Mucosa of gallbladder (tissue), 1 donor: Measurements from ENCODE around the gene ZNF438. TPM values are rescaled to one million over a fixed set of nuclear protein-coding genes. Genes with fewer than 3 reads are reported as not detected.
A peak's percentile ranks its signal among the peaks of the same experiment; 100 is the strongest.

Experiments
- DNase-seq: peaks from one replicate; pipeline ENCODE4 v3.0.0-alpha.2; 2020; ENCODE audit warnings: low spot score
- total RNA-seq: library from RNA; stranded (reverse); gene quantifications from one replicate; pipeline ENCODE4 v1.2.1, GENCODE V29; 2021
- donor health status: DM: no; HTN: no; CAD: no.

ZNF438 gene
- total RNA-seq, 1 donor from 2014 or later = 7.8 TPM

DNA sequence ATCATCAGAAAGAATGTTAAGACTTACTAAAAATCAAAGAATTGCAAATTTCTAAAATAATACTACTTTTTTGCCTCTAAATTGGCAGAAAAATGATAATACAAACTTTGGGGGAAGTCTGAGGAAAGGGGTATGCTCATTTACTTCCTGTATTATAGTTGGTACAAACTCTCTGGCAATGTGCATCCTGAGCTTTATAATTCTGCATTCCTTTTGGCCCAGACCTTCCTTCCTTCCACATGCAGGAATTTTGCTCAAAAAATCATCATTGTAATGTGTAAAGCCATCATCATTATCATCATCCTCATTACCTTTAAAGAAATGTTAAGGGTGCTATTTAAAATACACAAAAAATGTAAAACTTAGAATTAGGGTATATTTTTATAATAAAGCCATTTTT is 148.5 kb downstream of the ZNF438 start:
- no peak for DNase-seq

DNA sequence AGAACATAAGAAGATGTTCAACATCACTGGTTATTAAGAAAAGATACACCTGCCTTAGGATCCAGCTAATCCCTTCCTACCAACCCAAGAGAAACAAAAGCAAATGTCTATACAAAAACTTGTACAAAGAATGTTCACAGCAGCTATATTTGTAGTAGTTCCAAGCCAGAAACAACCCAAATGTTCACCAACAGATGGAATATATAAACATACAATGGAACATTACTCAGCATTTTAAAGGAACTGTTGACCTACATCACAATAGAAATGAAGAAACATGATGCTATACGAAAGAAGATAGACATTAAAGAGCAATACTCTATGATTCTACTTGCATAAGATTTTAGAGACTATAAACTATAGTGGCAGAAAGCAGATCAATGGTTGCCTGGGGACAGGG is 149.4 kb downstream of the ZNF438 start:
- no peak for DNase-seq

DNA sequence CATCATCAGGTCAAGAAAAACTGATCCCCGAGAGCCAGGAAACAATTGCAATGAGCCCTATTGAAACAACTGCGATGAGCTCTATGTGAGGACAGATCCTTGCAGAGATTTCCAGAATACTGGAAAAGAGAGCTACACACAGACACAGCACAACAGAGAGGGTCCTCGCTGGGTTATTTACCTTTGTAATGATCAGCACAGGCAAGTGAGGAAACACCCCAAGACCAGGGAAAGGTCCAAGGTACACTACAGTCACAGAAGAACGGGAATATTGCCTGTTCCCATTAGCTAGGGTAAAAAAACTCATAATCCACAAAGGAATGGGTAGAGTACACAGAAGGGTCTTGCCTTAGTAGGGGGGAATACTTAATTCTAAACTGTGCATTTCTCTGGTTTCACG is 152.7 kb downstream of the ZNF438 start:
- DNase-seq = no peak

DNA sequence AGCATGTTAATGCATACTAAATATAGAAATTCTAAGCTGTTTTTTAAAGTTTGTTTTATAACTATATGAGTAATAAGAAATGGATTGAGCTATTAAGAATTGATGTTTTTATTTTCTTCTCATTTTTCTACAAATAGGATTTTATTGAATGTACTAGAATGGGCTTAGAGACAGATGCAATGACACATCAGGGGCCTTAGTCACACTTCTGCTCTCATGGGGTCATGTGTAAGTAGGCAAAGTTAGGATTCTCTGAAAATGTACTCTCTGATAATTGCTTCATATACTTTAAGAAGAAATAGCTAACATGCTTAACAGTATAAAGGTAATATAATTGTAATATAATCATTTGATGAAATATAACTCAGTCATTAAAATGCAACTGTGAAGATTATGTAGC is 154.6 kb downstream of the ZNF438 start:
- no peak for DNase-seq

GRCh38 chr10:30873411-30873810 is 158.3 kb downstream of the ZNF438 start:
- no peak for DNase-seq

- DNase-seq = no peak
Observed at GRCh38 chr10:30870896-30871295, 160.8 kb downstream of the ZNF438 start.

DNA sequence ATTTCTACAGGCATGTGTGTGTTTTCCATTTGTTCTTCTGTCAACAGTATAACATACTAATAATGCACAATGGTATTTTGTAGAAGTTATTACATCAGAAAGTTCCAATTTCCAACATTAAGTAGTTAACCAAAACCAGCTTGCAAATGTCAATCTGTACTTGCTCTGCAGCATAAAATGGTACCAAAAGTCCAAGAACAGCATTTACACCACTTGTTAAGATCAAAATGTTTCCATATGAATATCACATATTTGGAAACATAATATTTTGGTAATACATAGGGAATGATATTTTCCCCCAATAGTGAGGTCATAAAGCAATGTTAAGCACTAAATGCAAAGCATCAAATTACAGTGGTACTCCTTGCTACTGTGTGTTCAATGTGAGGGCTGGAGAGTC is 162.1 kb downstream of the ZNF438 start:
- DNase-seq = no peak

- no peak for DNase-seq
Observed at GRCh38 chr10:30868611-30869010, 163.1 kb downstream of the ZNF438 start.

DNA sequence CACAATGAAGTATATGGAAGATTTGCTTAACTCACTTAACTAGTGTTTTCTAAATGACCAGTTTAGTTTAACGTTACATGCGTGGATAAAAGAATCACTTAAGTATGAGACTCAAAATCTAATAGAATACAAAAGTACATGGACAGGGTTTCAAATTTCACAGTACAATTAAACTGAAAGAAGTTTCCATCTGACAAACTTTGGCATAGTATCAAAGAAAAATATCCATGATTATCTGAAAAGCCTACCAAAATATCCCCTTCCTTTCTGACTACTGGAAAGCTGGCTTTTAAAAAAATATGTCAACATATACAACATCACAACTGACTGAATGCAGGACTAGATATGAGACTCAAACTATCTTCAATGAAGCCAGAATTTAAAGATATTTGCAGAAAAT is 164.8 kb downstream of the ZNF438 start:
- no peak for DNase-seq

DNA sequence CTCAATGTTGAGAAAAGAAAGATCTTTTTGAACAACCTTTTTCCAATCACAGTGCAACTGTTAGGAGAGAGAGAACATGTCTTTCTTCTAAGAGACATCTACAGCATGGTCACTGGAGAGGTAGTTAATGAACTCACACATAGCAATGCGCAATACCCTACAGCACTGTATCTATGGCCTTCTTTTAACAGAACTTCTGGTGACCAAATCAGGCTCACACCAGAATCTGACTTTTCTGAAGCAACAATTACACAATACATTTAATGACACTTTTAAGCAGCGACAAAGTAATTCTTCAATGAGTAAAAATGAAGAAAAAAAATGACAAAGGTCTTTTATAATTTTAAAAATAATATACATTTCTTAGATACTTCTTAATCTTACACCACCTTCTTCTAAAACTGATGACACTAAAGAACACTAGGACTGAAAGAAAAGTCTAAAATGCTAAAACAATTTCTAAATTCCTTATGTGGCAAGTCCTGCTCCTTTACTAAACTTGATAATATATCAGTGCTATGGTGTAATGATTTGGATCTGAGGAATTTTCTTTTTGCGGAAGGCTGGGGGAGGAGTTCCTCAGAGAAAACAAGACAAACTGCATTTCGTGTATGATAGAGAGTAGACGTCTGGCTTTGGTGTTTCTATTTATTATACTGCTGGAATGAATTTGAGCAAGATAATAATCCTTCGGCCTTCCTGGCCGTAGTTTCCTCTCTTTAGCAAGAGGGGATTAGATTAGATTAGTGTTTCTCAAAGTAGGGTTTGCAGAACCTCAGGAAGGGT is 166.3 kb downstream of the ZNF438 start:
- DNase-seq = no peak

GRCh38 chr10:30863516-30864210 is 168.0 kb downstream of the ZNF438 start:
- no peak for DNase-seq

GRCh38 chr10:30862486-30862885 is 169.2 kb downstream of the ZNF438 start:
- DNase-seq = no peak

DNA sequence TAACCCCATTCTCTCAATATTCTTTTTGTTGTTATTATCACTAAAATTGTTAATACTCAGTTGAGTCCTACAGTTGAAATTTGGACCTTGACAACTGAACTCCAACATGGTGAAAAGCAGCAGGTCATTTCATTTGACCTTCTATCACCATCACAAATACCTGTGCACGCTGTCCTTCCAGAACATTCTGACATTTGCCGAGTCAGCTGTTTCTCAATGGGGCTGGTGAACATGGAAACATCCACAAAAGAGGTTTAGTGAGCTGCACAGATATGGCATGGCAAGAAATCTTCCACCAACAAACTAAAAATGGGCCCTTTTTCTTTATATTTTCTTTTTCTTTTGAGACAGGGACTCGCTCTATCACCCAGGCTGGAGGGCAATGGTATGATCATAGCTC is 169.7 kb downstream of the ZNF438 start:
- DNase-seq = no peak

GRCh38 chr10:30861221-30861620 is 170.4 kb downstream of the ZNF438 start:
- DNase-seq = no peak

- no peak for DNase-seq
Observed at GRCh38 chr10:30858499-30858898, 173.2 kb downstream of the ZNF438 start.

- peak; percentile 73 for DNase-seq
Observed at GRCh38 chr10:30857803-30858202, 173.9 kb downstream of the ZNF438 start.

GRCh38 chr10:30855131-30855530 is 176.5 kb downstream of the ZNF438 start:
- DNase-seq = no peak

DNA sequence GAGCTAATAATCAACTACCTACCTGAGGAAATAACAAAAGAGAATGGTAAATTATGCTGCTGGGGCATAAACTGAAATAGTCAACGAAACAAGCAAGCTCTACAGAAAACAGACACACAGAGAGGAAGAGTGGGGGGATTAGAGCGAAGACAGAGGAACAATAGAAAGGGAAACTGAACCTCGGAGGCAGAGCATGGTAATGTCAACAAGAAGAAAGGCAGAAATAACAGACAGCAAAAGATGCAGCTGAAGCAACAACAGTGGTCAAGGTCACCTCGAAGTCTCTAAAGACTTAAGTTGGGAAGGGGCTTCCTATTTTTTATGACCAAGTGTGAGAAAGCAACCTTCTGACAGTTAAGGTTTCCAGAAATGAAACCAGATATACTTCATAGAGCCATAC is 177.0 kb downstream of the ZNF438 start:
- DNase-seq = no peak

DNA sequence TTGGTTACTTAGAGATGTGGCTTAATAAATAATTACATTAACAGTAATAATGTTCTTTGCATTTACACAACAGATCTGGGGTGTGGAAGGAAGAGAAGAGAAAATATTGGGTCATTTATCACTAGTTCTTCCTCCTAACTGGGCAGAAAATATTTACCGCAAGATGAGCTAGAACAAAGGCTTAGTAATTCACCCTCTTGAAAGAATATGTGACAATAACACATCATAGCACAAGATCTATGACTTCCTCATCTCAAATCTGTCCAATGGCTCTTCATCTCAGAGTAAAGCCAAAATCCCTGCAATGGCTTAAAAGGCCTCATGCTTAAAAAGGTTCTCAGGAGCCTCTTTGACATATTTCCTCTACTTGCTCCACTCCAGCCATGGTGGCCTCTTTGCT is 178.6 kb downstream of the ZNF438 start:
- no peak for DNase-seq

GRCh38 chr10:30850776-30851175 is 180.9 kb downstream of the ZNF438 start:
- DNase-seq = no peak

GRCh38 chr10:30849231-30850035 is 182.2 kb downstream of the ZNF438 start:
- DNase-seq = no peak

DNA sequence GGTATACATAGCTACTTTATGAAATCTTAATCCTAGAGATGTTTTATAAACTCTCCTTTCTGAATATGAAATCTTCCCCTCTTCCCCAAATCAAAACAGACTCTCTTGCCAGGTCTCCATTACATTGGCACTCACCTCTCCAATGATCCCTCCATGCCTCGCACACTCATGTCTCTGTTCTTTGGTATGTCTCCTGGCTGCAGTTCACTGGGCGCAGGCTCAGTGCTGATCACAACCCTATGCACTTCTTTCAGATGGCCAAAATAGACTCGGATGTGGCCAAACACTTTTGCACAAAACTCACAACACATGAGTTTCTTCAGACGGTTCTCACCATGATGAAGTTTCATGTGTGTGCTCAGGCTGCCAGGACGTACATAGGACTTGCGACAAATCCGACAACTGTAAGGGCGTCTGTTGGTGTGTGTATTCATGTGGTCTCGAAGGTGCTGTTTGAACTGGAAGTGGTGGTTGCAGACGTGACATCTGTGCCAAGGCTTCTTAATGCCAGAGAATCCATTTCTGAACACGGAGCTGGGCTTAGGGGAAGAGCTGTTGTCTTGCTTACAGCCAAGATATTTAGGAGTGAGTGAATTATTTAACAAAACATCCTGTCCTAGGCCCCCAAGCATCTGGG is 183.2 kb downstream of the ZNF438 start:
- DNase-seq = no peak
